ENCODE measurements around the gene HAPSTR1. TPM values are rescaled to one million over a fixed set of nuclear protein-coding genes. Genes with fewer than 3 reads are reported as not detected.
A peak's percentile ranks its signal among the peaks of the same experiment; 100 is the strongest.

Gene HAPSTR1
- total RNA-seq, 1 experiment from 2014 or later, result 85.2 TPM

DNA sequence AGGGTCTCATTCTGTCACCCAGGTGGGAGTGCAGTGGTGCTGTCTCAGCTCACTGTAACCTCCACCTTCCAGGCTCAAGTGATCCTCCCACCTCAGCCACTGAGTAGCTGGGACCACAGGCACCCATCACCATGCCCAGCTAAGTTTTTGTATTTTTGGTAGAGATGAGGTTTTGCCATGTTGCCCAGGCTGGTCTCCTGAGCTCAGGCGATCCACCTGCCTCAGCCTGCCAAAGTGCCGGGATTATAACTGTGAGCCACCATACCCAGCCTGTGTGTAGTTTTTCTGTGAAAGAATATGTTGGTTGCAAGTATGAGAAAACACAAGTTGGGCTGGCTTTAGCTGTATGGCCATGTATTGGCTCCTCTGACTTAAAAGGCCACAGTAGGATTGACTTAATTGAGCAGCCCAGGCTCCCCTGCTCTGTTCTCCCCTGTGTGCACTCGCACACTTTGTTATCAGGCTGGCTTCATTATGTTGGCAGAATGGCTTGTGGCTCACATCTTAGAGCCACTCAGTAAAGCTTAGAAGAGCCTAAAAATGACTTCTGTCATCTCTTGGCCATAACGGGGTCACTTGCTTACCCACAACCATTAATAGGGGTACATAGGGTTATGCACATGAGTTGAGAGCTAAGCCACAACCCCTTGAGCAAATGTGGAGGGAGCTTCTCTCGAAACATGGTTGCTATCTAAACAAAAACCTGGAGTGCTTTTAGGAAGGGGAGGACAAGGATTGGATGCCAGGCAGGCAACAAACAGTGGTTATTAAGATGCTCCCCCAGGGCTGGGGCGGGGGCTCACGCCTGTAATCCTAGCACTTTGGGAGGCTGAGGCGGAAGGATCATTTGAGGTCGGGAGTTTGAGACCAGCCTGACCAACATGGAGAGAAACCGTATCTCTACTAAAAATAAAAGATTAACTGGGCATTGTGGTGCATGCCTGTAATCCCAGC is 6.1 kb downstream of the HAPSTR1 start:
- Histone ChIP-seq H4K5ac (ENCODE audit: insufficient read length, low read depth, low read length) (no peak overlapping the region), H3K9ac (ENCODE audit: extremely low read depth, insufficient read length, low read length) (no peak overlapping the region), H3K23ac (ENCODE audit: insufficient read length, low read depth, low read length) (no peak overlapping the region), H3K27ac (ENCODE audit: insufficient read length, low read depth, low read length) (no peak overlapping the region), H3K79me2 (ENCODE audit: insufficient read depth, low read length) (peaks cover 82% of the 10 kb centered on the region), H3K4me1 (ENCODE audit: insufficient read depth, low read length) (peaks cover 6% of the 10 kb centered on the region; the same call in 1 of the 2 replicates), H2BK15ac (ENCODE audit: low read depth, low read length) (no peak overlapping the region), H3K23me2 (ENCODE audit: insufficient read length, low read depth, low read length, poor library complexity, severe bottlenecking) (peaks cover 11% of the 10 kb centered on the region), H2BK5ac (ENCODE audit: insufficient read length, low read length) (no peak overlapping the region), H3K79me1 (ENCODE audit: insufficient read depth, low read depth, low read length, poor library complexity, severe bottlenecking) (no peaks in the 10 kb centered on the region), H3K9me3 (ENCODE audit: control insufficient read depth, low read depth, low read length) (no peaks in the 10 kb centered on the region), H4K20me1 (ENCODE audit: control insufficient read depth, insufficient read depth, insufficient read length) (no peaks in the 10 kb centered on the region), H4K91ac (ENCODE audit: insufficient read length, low read depth, low read length) (no peak overlapping the region), H2AFZ (ENCODE audit: low read length) (no peak overlapping the region), H3K4me2 (ENCODE audit: insufficient read depth, insufficient read length, low read length) (no peak overlapping the region), H4K8ac (replicated peaks; ENCODE audit: insufficient read length, low read depth, low read length) (no peak overlapping the region), H3T11ph (ENCODE audit: low read length) (no peak overlapping the region), H3K56ac (ENCODE audit: insufficient read length, low read depth, low read length) (no peak overlapping the region), H3K4ac (ENCODE audit: low read depth, low read length) (no peak overlapping the region), H2BK20ac (ENCODE audit: low read depth, low read length, poor library complexity, severe bottlenecking) (no peak overlapping the region), H2AK5ac (ENCODE audit: insufficient read length, low read length) (no peak overlapping the region), H3K14ac (ENCODE audit: insufficient read depth, low read length) (no peak overlapping the region), H3K27me3 (ENCODE audit: insufficient read depth, low read length) (no peaks in the 10 kb centered on the region), H3K18ac (ENCODE audit: insufficient read length, low read depth, low read length) (no peak overlapping the region), H2BK120ac (ENCODE audit: low read depth, low read length, poor library complexity, severe bottlenecking) (no peak overlapping the region), H2BK12ac (ENCODE audit: insufficient read length, low read depth, low read length) (no peak overlapping the region)
- Mint-ChIP-seq H3K4me3 (no peak overlapping the region; a peak in 1 of 5 replicates), H3K9me3 (peaks cover 0 to 3% of the 10 kb centered on the region in 2 experiments; a peak in 1 of 5 replicates), H3K27ac (peak overlapping the region; percentile 38 to 96 (median 53); a peak in 5 of 7 replicates), H3K27me3 (ENCODE audit: low read depth) (no peaks in the 10 kb centered on the region), H3K4me1 (peaks cover 61 to 69% of the 10 kb centered on the region in 2 experiments), H3K36me3 (ENCODE audit: insufficient read depth in 1 of 3, low read depth in 3 of 3) (peaks cover 56 to 87% (median 85%) of the 10 kb centered on the region in 3 experiments)
- TF ChIP-seq, protein P1, sequence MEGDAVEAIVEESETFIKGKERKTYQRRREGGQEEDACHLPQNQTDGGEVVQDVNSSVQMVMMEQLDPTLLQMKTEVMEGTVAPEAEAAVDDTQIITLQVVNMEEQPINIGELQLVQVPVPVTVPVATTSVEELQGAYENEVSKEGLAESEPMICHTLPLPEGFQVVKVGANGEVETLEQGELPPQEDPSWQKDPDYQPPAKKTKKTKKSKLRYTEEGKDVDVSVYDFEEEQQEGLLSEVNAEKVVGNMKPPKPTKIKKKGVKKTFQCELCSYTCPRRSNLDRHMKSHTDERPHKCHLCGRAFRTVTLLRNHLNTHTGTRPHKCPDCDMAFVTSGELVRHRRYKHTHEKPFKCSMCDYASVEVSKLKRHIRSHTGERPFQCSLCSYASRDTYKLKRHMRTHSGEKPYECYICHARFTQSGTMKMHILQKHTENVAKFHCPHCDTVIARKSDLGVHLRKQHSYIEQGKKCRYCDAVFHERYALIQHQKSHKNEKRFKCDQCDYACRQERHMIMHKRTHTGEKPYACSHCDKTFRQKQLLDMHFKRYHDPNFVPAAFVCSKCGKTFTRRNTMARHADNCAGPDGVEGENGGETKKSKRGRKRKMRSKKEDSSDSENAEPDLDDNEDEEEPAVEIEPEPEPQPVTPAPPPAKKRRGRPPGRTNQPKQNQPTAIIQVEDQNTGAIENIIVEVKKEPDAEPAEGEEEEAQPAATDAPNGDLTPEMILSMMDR (conservative IDR thresholded peaks at IDR 0.05), result no peak
- no peak for DNase-seq
- WGBS (ENCODE audit: extremely low coverage, insufficient read length, low lambda C conversion rate), result no CpG with 5 or more reads among the region's 10 CpGs

Data from H9 (cell line).